ENCODE measurements around the gene ATG16L1.

Gene ATG16L1

GRCh38 chr2:233267516-233268245, 16.2 kb downstream of the ATG16L1 start:
- no peak for TF ChIP-seq CTCF (IDR thresholded peaks at IDR 0.05)
- no peak for TF ChIP-seq ZFX (IDR thresholded peaks at IDR 0.05; ENCODE audit: borderline replicate concordance)
- H3K27ac ChIP-seq: no peak overlapping the region

- TF ChIP-seq CTCF (IDR thresholded peaks at IDR 0.05) (no peak), ZFX (IDR thresholded peaks at IDR 0.05; ENCODE audit: borderline replicate concordance) (no peak)
- peak overlapping the region; percentile 89 for H3K27ac ChIP-seq
Measured at GRCh38 chr2:233270366-233270765, 18.9 kb downstream of the ATG16L1 start.

- peak overlapping the region; percentile 89 for H3K27ac ChIP-seq
- TF ChIP-seq CTCF (IDR thresholded peaks at IDR 0.05): no peak
Measured at GRCh38 chr2:233270951-233271350, 19.5 kb downstream of the ATG16L1 start.

- no peak for TF ChIP-seq CTCF (IDR thresholded peaks at IDR 0.05)
- no peak for TF ChIP-seq ZFX (IDR thresholded peaks at IDR 0.05; ENCODE audit: borderline replicate concordance)
- H3K27ac ChIP-seq: peak overlapping the region; percentile 89
Measured at GRCh38 chr2:233271693-233272092, 20.2 kb downstream of the ATG16L1 start.

GRCh38 chr2:233273120-233273519, 21.6 kb downstream of the ATG16L1 start:
- H3K27ac ChIP-seq: 0 out of 2 replicates have a peak overlapping the region, but pooled peaks have one; percentile 89
- no peak for TF ChIP-seq CTCF (IDR thresholded peaks at IDR 0.05)
- TF ChIP-seq ZFX (IDR thresholded peaks at IDR 0.05; ENCODE audit: borderline replicate concordance): no peak

- TF ChIP-seq ZFX (IDR thresholded peaks at IDR 0.05; ENCODE audit: borderline replicate concordance): no peak
- no peak for TF ChIP-seq CTCF (IDR thresholded peaks at IDR 0.05)
- no peak overlapping the region for H3K27ac ChIP-seq
Measured at GRCh38 chr2:233275223-233275622, 23.8 kb downstream of the ATG16L1 start.

- peak overlapping the region; percentile 0; the same call in 1 of the 2 replicates for H3K27ac ChIP-seq
- TF ChIP-seq CTCF (IDR thresholded peaks at IDR 0.05) (no peak), ZFX (IDR thresholded peaks at IDR 0.05; ENCODE audit: borderline replicate concordance) (no peak)
Measured at GRCh38 chr2:233278921-233279320, 27.4 kb downstream of the ATG16L1 start.
